ENCODE data around the gene ZNF691. TPM values are rescaled to one million over a fixed set of nuclear protein-coding genes. Genes with fewer than 3 reads are reported as not detected.
A peak's percentile ranks its signal among the peaks of the same experiment; 100 is the strongest.

ZNF691 gene
- total and polyA plus RNA-seq, 8 donors, result 9.9 to 22.2 (median 17.8) TPM

DNA sequence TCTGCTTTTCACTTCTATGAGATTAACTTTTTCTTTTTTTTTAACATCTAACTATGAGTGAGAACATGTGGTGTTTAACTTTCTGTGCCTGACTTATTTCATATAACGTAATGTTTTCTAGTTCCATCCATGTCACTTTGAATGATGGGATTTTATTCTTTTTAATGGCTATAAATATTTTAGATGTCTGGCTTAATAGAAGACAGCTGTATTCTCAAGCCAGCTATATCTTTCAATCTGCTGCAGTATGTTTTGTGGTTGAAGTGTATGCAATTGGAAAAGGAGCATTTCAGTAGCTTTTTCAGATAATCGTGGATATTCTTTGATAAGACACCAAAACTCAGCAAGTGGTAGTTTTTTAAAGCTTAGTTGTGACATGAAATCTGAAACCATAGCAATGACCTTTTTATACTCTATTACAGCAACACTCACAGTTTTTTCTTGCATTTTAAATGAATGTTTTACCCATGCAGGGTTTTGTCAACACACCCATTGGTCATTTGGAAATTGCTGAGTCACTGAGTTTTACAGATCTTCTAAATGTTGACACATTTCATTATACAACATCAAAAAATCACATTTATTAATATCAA lies 23.5 kb upstream of the ZNF691 start:
- ATAC-seq (no peak), DNase-seq (no peak)
- peaks cover 8 to 20% of the 10 kb centered on the region in 2 donors for H3K4me1 ChIP-seq
- H3K36me3 ChIP-seq, result no peaks in the 10 kb centered on the region
- intact Hi-C loops (cut with DNase I), result no loop called here
- no peak overlapping the region for H3K4me3 ChIP-seq
- H3K27ac ChIP-seq, result peak overlapping the region in 1 of 2 donors; percentile 18
- TF ChIP-seq CTCF (IDR thresholded peaks at IDR 0.05), result no peak
- no peaks in the 10 kb centered on the region for H3K27me3 ChIP-seq
- no peaks in the 10 kb centered on the region for H3K9me3 ChIP-seq

DNA sequence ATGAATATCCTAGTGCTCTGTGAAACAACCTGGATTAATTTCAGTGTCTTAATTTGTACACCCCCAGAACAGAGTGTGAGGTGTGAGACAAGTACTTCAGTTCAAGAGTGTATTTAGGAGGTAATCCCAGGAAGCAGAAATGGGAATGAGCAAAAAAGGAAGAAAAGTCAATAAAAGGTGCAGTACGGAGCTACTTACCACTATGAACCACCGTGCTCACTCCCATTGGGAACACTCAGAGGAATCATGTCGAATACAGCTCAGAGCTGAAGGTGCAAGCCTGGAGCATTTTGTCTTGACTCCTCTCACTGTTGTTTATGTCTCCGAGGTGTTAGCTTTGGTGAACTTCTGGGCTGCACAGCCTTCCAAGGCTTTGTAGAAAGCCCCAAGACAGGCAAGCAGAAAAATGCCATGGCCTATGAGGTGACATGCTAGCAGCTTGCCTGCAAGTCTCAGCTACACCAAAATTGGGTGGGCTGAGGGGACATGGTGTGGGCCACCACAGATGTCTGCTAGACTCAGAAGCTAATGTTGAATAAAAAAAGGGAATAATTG lies 21.9 kb upstream of the ZNF691 start:
- DNase-seq (no peak), ATAC-seq (no peak)
- peaks cover 4 to 16% of the 10 kb centered on the region in 2 donors for H3K4me1 ChIP-seq
- intact Hi-C loops (cut with DNase I), result no loop called here
- H3K4me3 ChIP-seq, result no peak overlapping the region
- no peaks in the 10 kb centered on the region for H3K27me3 ChIP-seq
- no peak for TF ChIP-seq CTCF (IDR thresholded peaks at IDR 0.05)
- H3K36me3 ChIP-seq, result peaks cover 0 to 6% of the 10 kb centered on the region in 2 donors
- H3K27ac ChIP-seq, result no peak overlapping the region
- H3K9me3 ChIP-seq, result no peaks in the 10 kb centered on the region

GRCh38 chr1:42825036-42825851 lies 21.2 kb upstream of the ZNF691 start:
- no peak for TF ChIP-seq CTCF (IDR thresholded peaks at IDR 0.05)
- intact Hi-C loops (cut with DNase I), result no loop called here
- DNase-seq (no peak), ATAC-seq (no peak)
- Histone ChIP-seq H3K4me3 (no peak overlapping the region), H3K4me1 (peaks cover 4 to 15% of the 10 kb centered on the region in 2 donors), H3K9me3 (no peaks in the 10 kb centered on the region), H3K27me3 (no peaks in the 10 kb centered on the region), H3K27ac (no peak overlapping the region), H3K36me3 (peaks cover 0 to 8% of the 10 kb centered on the region in 2 donors)

DNA sequence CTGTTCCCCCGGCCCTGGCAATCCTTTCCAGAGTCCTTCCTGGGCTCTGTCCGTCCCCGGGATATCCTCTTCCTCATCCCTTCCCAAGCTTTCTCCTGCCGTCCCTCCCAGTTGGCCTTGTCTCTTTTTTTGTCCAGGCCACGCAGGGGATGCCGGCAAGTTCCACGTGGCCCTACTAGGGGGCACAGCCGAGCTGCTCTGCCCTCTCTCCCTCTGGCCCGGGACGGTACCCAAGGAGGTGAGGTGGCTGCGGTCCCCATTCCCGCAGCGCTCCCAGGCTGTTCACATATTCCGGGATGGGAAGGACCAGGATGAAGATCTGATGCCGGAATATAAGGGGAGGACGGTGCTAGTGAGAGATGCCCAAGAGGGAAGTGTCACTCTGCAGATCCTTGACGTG lies 15.8 kb upstream of the ZNF691 start:
- Histone ChIP-seq H3K27ac (no peak overlapping the region), H3K36me3 (peaks cover 0 to 22% of the 10 kb centered on the region in 2 donors), H3K4me3 (no peak overlapping the region), H3K4me1 (no peaks in the 10 kb centered on the region), H3K9me3 (no peaks in the 10 kb centered on the region), H3K27me3 (no peaks in the 10 kb centered on the region)
- intact Hi-C loops (cut with DNase I), result no loop called here
- no peak for DNase-seq
- no peak for TF ChIP-seq CTCF (IDR thresholded peaks at IDR 0.05)
- ATAC-seq, result no peak

DNA sequence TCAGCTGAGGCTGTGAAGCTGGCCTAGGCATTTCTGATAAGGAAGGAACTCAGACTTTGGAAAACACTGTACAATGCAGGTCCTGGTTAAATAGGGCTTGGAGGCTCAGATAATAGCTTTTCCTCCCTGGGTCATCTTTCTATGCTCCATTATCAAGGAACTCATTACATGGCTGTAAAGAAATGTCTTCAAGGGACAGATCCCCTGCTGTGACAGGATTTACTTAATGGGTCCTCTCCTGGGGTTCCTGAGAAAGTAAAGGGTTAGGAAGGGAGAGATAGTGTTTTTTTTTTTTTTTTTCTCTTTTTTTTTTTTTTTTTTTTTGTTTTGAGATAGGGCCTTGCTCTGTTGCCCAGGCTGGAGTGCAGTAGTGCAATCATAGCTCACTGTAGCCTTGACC lies 15.1 kb upstream of the ZNF691 start:
- Histone ChIP-seq H3K9me3 (no peaks in the 10 kb centered on the region), H3K36me3 (peaks cover 0 to 22% of the 10 kb centered on the region in 2 donors), H3K27me3 (no peaks in the 10 kb centered on the region), H3K4me1 (no peaks in the 10 kb centered on the region), H3K27ac (no peak overlapping the region), H3K4me3 (no peak overlapping the region)
- TF ChIP-seq CTCF (IDR thresholded peaks at IDR 0.05), result no peak
- intact Hi-C loops (cut with DNase I), result no loop called here
- no peak for DNase-seq
- no peak for ATAC-seq

All from left lung (tissue), 10 donors.